Osteoblast (primary cell): ENCODE data around the gene SCN2B. TPM values are rescaled to one million over a fixed set of nuclear protein-coding genes. Genes with fewer than 3 reads are reported as not detected.

Experiments used
- small RNA-seq: library from RNA; depleted of rRNA; stranded (forward); fragments of <200 nt; gene quantifications from one replicate; pipeline ENCODE3, GENCODE V24; 2012
- total RNA-seq: library from RNA; depleted of rRNA; stranded (reverse); fragments of >200 nt; gene quantifications from 2 replicates; pipeline ENCODE4 v1.2.3, GENCODE V29; 2012

The SCN2B gene
- total RNA-seq, 1 donor, result not detected

Small RNAs within 50 kb of the gene (small RNA-seq; reads per million reads assigned to genes)
- not detected for gene HSPE1P18

Other genes starting within 250 kb of the SCN2B start
- not detected in 2 replicates for gene TMPRSS13, start 247.2 kb downstream of the SCN2B start, total RNA-seq
- gene IL10RA, start 190.2 kb downstream of the SCN2B start, total RNA-seq, result 1.1 TPM in 1 of 2 replicates, not detected in the other
- gene TMPRSS4, start 99.6 kb downstream of the SCN2B start, total RNA-seq, result not detected in 2 replicates
- not detected in 2 replicates for gene SMIM35, start 89.7 kb downstream of the SCN2B start, total RNA-seq
- gene SCN4B, start 23.8 kb downstream of the SCN2B start, total RNA-seq, result under 0.01 and 0.36 TPM in 2 replicates
- gene JAML, start 48.4 kb upstream of the SCN2B start, total RNA-seq, result not detected in 2 replicates
- gene MPZL3, start 75.7 kb upstream of the SCN2B start, total RNA-seq, result 1.5 and 1.8 TPM in 2 replicates
- gene MPZL2, start 87.7 kb upstream of the SCN2B start, total RNA-seq, result not detected in 2 replicates
- not detected in 2 replicates for gene CD3E, start 128.1 kb upstream of the SCN2B start, total RNA-seq
- gene CD3D, start 166.1 kb upstream of the SCN2B start, total RNA-seq, result not detected in 2 replicates
- gene CD3G, start 167.7 kb upstream of the SCN2B start, total RNA-seq, result not detected in 2 replicates
- 63.0 and 63.4 TPM in 2 replicates for gene UBE4A, start 183.0 kb upstream of the SCN2B start, total RNA-seq
- gene ATP5MG, start 225.0 kb upstream of the SCN2B start, total RNA-seq, result 25.3 and 31.1 TPM in 2 replicates